Choroid plexus epithelial cell (primary cell): Measurements from ENCODE around the gene PGM2.
A peak's percentile ranks its signal among the peaks of the same experiment; 100 is the strongest.

Source experiments
- DNase-seq: peaks from one replicate; pipeline ENCODE4 v3.0.0-alpha.2; 2010; ENCODE audit warnings: low read depth
- H3K4me3 ChIP-seq: 2 replicates; pipeline ENCODE4 v1.5.1; 2011; ENCODE audit warnings: low read depth, mild to moderate bottlenecking, control low read depth, low read length, moderate library complexity
- TF ChIP-seq, protein P1 (sequence below): conservative IDR thresholded peaks from 2 replicates; pipeline ENCODE4 v1.5.1; 2011; ENCODE audit warnings: low read depth, mild to moderate bottlenecking, control low read depth, inconsistent platforms, low read length, moderate library complexity

Gene PGM2

GRCh38 chr4:37802068-37802666 is 24.3 kb upstream of the PGM2 start:
- H3K4me3 ChIP-seq: no peak overlapping the region
- TF ChIP-seq, protein P1, sequence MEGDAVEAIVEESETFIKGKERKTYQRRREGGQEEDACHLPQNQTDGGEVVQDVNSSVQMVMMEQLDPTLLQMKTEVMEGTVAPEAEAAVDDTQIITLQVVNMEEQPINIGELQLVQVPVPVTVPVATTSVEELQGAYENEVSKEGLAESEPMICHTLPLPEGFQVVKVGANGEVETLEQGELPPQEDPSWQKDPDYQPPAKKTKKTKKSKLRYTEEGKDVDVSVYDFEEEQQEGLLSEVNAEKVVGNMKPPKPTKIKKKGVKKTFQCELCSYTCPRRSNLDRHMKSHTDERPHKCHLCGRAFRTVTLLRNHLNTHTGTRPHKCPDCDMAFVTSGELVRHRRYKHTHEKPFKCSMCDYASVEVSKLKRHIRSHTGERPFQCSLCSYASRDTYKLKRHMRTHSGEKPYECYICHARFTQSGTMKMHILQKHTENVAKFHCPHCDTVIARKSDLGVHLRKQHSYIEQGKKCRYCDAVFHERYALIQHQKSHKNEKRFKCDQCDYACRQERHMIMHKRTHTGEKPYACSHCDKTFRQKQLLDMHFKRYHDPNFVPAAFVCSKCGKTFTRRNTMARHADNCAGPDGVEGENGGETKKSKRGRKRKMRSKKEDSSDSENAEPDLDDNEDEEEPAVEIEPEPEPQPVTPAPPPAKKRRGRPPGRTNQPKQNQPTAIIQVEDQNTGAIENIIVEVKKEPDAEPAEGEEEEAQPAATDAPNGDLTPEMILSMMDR: peak; percentile 72
- DNase-seq: peak; percentile 69

- peak; percentile 83 for DNase-seq
Observed at GRCh38 chr4:37803348-37803973, 23.0 kb upstream of the PGM2 start.

DNA sequence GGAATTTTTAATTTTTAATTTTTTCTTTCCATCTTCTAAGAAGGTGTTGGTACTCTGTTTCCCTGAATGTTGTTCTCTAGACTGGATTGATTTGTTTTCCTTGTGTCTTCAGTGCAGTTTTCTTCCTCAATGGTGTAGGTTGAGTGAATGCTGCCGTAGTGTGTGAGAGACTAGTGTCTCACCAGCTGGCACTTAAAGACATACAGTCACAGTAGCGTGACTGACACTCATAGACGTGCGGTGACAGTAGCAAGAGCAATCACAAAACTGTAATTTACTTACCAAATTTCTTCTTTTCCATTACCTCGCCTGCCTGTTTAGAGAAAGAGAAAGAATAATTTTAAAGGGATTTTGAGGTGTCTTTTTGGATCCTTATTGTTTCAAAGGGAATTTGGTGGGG is 21.4 kb upstream of the PGM2 start:
- TF ChIP-seq, protein P1: no peak

More at GRCh38 chr4:37803348-37803973, 23.0 kb upstream of the PGM2 start:
- TF ChIP-seq, protein P1: peak; percentile 55
- H3K4me3 ChIP-seq: no peak overlapping the region

GRCh38 chr4:37812713-37813112 is 13.8 kb upstream of the PGM2 start:
- no peak overlapping the region for H3K4me3 ChIP-seq
- DNase-seq: peak; percentile 91
- TF ChIP-seq, protein P1: no peak

More for the DNA sequence above, 21.4 kb upstream of the PGM2 start:
- no peak overlapping the region for H3K4me3 ChIP-seq
- DNase-seq: no peak

DNA sequence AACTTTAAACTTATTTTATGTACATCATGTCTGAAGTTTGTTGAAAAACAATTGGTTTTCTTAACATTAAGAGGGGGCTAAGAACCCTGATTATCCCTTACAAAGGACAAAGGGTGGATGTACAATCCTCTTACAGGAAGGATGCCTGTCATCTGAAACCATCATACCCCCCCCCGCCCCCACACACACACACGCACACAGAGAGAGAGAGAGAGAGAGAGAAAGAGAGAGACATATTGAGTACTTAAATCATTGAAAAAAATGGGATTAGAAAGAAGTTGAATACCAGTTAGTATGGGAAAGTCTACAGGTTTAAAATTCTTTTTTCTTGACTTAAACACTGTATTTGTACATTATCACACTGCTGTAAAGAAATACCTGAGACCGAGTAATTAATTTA is 10.9 kb upstream of the PGM2 start:
- H3K4me3 ChIP-seq: no peak overlapping the region
- TF ChIP-seq, protein P1: no peak
- no peak for DNase-seq

- H3K4me3 ChIP-seq: no peak overlapping the region
- no peak for DNase-seq
- TF ChIP-seq, protein P1: no peak
Observed at GRCh38 chr4:37816006-37816405, 10.5 kb upstream of the PGM2 start.

GRCh38 chr4:37816719-37817118 is 9.8 kb upstream of the PGM2 start:
- H3K4me3 ChIP-seq: no peak overlapping the region
- DNase-seq: no peak
- TF ChIP-seq, protein P1: no peak
